Stimulated activated CD8-positive, alpha-beta memory T cell treated with anti-CD3 and anti-CD28 coated beads, Interleukin-12 subunit alpha, Interleukin-12 subunit beta, amount 100 ng/mL, for 24 hours (primary cell): Measurements from ENCODE around the gene SFXN3.
A peak's percentile ranks its signal among the peaks of the same experiment; 100 is the strongest.

Experiments used
- DNase-seq: peaks from one replicate; pipeline ENCODE4 v3.0.0-alpha.2; 2020; ENCODE audit errors: extremely low read depth

The SFXN3 gene

GRCh38 chr10:101031128-101031795 lies at the start of gene SFXN3, which contains the start of gene PDZD7:
TSS of gene SFXN3 (plus strand) at chr10:101031234. CDS start at chr10:101034695, 3,461 bp downstream.
TSS of gene PDZD7 (minus strand) at chr10:101031129. CDS start at chr10:101030219, 910 bp downstream.
- peak; percentile 94 for DNase-seq

GRCh38 chr10:100982916-100983830 lies 47.9 kb upstream of the SFXN3 start:
- no peak for DNase-seq

GRCh38 chr10:100983868-100984671 lies 47.0 kb upstream of the SFXN3 start:
- no peak for DNase-seq

- DNase-seq: no peak
These were observed 46.3 kb upstream of the SFXN3 start for GRCh38 chr10:100984672-100985177.

- no peak for DNase-seq
These were observed 45.7 kb upstream of the SFXN3 start for GRCh38 chr10:100985336-100985735.

GRCh38 chr10:100986623-100986951 lies 44.4 kb upstream of the SFXN3 start:
- DNase-seq: no peak

- peak; percentile 59 for DNase-seq
These were observed 43.9 kb upstream of the SFXN3 start, which contains the start of the genes MRPL43 and TWNK for GRCh38 chr10:100986952-100987684. TSS of gene MRPL43 (minus strand) at chr10:100987497. CDS start at chr10:100987443, 54 bp downstream. TSS of gene TWNK (plus strand) at chr10:100987543. CDS start at chr10:100988211, 668 bp downstream.

- no peak for DNase-seq
These were observed 43.4 kb upstream of the SFXN3 start for GRCh38 chr10:100987685-100988049.

- DNase-seq: no peak
These were observed 42.9 kb upstream of the SFXN3 start for GRCh38 chr10:100988166-100988565.

GRCh38 chr10:100989088-100989487 lies 41.9 kb upstream of the SFXN3 start:
- no peak for DNase-seq

- no peak for DNase-seq
These were observed 36.9 kb upstream of the SFXN3 start for GRCh38 chr10:100993986-100994708.

- DNase-seq: no peak
These were observed 35.9 kb upstream of the SFXN3 start for GRCh38 chr10:100995181-100995580.

- no peak for DNase-seq
These were observed 34.2 kb upstream of the SFXN3 start for GRCh38 chr10:100996678-100997359.

- no peak for DNase-seq
These were observed 33.5 kb upstream of the SFXN3 start for GRCh38 chr10:100997360-100998182.

GRCh38 chr10:100998183-100998990 lies 32.6 kb upstream of the SFXN3 start:
- no peak for DNase-seq

GRCh38 chr10:100998991-100999741 lies 31.9 kb upstream of the SFXN3 start:
- DNase-seq: peak; percentile 50

GRCh38 chr10:100999742-101000126 lies 31.3 kb upstream of the SFXN3 start, which contains the start of gene LZTS2:
TSS of gene LZTS2 (plus strand) at chr10:100999808. CDS start at chr10:101002539, 2,731 bp downstream.
- no peak for DNase-seq
